HG03442 (cell line): Measurements from ENCODE around the gene C6orf15.
"Not testable (repeated sequence)": the region's sequence is repeated elsewhere in the genome, so short reads cannot be mapped to it uniquely, and the experiment has no call there.

ENCODE experiments used
- ATAC-seq: cut with Tn5 transposase; IDR thresholded peaks from one replicate; pipeline ENCODE4 v1.9.1; 2021; ENCODE audit warnings: mild to moderate bottlenecking, moderate library complexity; ENCODE audit not compliant: unreplicated experiment

The C6orf15 gene

DNA sequence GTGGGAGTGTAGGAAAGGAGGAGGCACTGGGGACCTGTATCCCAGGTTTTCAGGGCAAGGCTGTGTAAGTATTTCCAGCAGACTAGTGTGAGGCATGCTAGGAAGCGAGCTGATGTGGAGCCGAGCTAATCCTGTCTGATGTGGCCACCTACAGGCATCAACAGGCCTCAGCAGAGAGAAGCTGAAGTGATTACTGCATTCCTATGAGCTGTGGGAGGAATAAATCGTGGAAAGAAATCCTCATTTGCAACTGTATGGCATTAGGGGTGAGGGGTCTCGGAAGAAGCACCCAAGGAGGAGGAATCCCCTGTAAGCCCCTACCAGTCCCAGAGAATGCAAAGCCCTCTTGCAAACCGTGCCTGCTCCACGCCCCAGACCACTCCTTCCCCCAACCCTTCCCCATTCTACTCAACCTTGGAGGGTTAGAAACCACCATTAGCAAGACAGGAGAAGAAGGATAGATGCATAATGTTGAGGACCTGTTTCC lies 41.6 kb downstream of the C6orf15 start:
- ATAC-seq = no peak

DNA sequence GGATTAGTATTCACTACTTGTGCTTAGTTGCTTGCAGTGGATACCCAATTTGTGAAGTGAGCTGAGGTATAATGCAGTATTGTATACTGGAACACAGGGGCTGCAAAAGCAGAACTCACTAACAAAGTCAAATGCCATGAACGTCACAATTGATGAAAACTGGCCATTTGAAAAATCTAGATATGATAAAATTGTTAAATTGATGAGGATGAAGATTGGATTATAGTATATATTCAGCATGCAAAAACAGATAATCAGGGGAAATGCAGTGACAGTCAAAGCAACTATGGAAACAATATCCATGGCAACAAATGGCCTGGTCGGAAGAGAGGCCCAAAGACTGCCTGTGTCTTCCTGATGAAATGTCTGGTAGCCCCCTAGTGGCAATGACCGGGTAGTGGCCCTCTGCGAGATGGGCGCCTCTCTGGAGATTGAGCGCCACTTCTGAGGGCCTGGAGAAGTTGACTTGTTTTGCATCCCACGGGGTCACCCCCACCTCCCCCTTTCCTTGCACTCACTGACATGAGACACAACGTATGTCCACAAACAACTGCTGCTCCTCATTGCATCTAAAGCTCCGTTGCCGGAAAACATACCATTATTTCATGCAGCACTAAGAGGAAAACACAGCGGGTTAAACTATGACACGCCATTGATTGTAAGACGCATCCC lies 43.6 kb downstream of the C6orf15 start:
- ATAC-seq = no peak

DNA sequence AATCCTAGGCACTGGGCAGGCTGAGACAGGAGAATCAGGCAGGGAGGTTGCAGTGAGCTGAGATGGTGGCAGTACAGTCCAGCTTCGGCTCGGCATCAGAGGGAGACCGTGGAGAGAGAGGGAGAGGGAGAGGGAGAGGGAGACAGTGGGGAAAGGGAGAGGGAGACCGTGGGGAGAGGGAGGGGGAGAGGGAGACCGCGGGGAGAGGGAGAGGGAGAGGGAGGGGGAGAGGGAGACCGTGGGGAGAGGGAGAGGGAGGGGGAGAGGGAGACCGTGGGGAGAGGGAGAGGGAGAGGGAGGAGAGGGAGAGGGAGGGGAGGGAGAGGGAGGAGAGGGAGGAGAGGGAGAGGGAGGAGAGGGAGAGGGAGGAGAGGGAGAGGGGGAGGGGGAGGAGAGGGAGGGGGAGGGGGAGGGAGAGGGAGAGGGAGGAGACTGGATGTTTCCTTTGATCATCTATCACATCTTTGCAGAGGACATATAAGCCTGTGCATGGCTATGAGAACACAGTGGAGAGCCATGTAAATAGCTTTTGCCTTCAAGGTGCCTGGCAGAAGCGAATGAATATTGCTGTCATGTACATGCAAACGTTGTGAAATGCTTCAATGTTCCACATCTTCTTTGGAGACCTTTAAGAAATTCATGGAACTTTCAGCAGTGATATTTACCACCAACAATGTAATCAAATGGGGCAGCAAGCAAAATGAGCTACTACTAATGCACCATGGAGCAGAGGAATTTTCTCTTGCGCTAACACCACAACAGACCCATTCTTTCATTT lies 44.3 kb downstream of the C6orf15 start:
- ATAC-seq = not testable (repeated sequence)

DNA sequence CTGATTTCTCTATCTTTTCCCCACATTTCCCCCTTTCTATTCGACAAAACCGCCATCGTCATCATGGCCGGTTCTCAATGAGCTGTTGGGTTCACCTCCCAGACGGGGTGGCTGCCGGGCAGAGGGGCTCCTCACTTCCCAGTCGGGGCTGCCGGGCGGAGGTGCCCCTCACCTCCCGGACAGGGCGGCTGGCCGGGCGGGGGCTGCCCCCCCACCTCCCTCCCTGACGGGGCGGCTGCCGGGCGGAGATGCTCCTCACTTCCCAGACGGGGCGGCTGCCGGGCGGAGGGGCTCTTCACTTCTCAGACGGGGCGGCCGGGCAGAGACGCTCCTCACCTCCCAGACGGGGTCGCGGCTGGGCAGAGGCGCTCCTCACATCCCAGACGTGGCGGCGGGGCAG lies 45.3 kb downstream of the C6orf15 start:
- ATAC-seq = not testable (repeated sequence)

DNA sequence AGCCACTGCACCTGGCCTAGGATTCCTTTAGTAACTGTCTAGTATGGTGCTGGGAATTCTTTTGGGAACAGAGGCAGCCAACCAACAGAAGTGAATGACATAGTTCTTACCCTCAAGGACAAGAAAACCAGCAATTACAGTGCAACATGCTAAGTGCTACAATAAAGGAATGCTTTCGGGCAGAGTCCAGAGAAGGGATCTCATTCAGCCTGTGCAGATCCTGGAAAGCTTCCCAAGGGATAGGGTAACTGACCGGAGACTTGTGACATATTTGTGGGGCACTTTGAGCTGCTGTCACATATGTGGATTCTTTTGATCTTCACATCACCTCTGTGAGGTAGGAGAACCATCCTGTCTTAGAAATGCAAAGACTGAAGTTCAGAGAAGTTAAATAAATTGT lies 46.8 kb downstream of the C6orf15 start:
- no peak for ATAC-seq

DNA sequence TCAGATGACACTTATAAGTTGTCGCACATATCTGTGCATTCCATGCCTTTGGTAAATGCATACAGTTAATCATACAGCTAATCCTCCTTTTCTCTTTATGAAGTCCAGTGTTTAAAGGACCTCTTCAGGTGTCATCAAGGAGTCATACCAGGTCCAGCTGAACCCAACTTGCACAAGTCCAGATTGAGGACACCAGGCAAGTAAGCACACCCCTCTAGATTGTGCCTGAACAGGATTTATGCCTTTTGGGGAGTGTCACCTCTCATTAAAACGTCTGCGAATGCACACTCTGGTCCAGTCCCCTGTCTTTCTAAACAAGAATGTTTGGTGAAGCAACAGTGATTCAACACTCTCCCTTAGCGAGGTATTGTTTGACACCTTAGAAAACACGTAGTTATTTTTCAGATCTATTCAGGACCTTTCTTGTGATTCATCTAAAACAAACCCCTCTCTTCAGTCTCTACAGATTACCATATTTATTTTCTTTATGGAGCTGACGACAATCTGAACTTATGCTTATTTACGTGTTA lies 48.4 kb downstream of the C6orf15 start:
- no peak for ATAC-seq
